ENCODE measurements around the gene ZBTB2.
"Not testable (repeated sequence)": the region's sequence is repeated elsewhere in the genome, so short reads cannot be mapped to it uniquely, and the experiment has no call there.

DNA sequence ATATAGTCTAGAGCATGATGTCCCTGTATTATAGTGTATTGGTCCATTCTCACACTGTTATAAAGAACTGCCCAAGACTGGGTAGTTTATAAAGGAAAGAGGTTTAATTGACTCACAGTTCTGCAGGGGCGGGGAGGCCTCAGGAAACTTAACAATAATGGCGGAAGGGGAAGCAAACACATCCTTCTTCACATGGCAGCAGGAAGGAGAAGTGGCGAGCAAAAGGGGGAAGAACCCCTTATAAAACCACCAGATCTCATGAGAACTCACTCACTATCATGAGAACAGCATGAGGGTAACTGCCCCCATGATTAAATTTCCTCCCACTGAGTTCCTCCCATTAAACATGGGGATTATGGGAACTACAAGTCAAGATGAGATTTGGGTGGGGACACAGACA lies 75.7 kb downstream of the ZBTB2 start:
- TF ChIP-seq, protein P1, sequence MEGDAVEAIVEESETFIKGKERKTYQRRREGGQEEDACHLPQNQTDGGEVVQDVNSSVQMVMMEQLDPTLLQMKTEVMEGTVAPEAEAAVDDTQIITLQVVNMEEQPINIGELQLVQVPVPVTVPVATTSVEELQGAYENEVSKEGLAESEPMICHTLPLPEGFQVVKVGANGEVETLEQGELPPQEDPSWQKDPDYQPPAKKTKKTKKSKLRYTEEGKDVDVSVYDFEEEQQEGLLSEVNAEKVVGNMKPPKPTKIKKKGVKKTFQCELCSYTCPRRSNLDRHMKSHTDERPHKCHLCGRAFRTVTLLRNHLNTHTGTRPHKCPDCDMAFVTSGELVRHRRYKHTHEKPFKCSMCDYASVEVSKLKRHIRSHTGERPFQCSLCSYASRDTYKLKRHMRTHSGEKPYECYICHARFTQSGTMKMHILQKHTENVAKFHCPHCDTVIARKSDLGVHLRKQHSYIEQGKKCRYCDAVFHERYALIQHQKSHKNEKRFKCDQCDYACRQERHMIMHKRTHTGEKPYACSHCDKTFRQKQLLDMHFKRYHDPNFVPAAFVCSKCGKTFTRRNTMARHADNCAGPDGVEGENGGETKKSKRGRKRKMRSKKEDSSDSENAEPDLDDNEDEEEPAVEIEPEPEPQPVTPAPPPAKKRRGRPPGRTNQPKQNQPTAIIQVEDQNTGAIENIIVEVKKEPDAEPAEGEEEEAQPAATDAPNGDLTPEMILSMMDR (IDR thresholded peaks at IDR 0.05) = not testable (repeated sequence)
- TF ChIP-seq POLR2A (IDR thresholded peaks at IDR 0.05) = not testable (repeated sequence)
